ENCODE measurements around the gene IRX6. TPM values are rescaled to one million over a fixed set of nuclear protein-coding genes. Genes with fewer than 3 reads are reported as not detected.
A peak's percentile ranks its signal among the peaks of the same experiment; 100 is the strongest.

IRX6 gene
- total and polyA plus RNA-seq, 8 donors: 0.10 TPM; not detected in 7

DNA sequence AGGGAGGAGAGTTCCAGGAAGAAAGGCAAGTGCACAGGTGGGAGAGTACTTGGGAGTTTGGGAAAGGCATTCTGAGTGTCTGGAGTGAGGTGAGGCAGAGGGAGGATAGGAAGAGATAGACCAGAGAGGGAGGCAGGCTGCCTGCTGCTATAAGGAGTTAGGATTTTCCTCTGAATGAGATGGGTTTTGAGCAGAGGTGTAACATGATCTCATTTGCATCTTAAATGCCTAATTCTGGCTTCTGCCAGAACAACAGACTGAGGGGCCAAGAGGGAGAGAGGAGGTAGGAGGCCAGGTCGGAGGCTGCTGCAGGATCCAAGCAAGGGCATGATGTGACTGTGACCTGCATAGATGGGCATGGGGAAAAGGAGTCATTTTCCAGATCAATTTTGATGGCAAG lies 31.5 kb upstream of the IRX6 start:
- Histone ChIP-seq H3K27me3 (peaks cover 0 to 4% (median 0%) of the 10 kb centered on the region in 3 donors), H3K9me3 (peaks cover 0 to 20% (median 13%) of the 10 kb centered on the region in 4 donors), H3K27ac (no peak overlapping the region), H3K36me3 (no peaks in the 10 kb centered on the region), H3K4me1 (no peaks in the 10 kb centered on the region), H3K4me3 (no peak overlapping the region)
- TF ChIP-seq, protein P1, sequence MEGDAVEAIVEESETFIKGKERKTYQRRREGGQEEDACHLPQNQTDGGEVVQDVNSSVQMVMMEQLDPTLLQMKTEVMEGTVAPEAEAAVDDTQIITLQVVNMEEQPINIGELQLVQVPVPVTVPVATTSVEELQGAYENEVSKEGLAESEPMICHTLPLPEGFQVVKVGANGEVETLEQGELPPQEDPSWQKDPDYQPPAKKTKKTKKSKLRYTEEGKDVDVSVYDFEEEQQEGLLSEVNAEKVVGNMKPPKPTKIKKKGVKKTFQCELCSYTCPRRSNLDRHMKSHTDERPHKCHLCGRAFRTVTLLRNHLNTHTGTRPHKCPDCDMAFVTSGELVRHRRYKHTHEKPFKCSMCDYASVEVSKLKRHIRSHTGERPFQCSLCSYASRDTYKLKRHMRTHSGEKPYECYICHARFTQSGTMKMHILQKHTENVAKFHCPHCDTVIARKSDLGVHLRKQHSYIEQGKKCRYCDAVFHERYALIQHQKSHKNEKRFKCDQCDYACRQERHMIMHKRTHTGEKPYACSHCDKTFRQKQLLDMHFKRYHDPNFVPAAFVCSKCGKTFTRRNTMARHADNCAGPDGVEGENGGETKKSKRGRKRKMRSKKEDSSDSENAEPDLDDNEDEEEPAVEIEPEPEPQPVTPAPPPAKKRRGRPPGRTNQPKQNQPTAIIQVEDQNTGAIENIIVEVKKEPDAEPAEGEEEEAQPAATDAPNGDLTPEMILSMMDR (IDR thresholded peaks at IDR 0.05): no peak
- TF ChIP-seq EP300 (IDR thresholded peaks at IDR 0.05) (no peak), POLR2AphosphoS5 (IDR thresholded peaks at IDR 0.05) (no peak), POLR2A (IDR thresholded peaks at IDR 0.05) (no peak)
- WGBS, 5 donors: 40 to 74% (median 59%) methylated on average over 1 of the region's 1 CpG
- intact Hi-C loops (cut with DNase I; ENCODE audit: low total_unique reads): no loop called here
- no peak for DNase-seq

GRCh38 chr16:55294129-55294528 lies 29.9 kb upstream of the IRX6 start:
- TF ChIP-seq, protein P1 (IDR thresholded peaks at IDR 0.05): no peak
- no peak for TF ChIP-seq EP300 (IDR thresholded peaks at IDR 0.05)
- TF ChIP-seq POLR2A (IDR thresholded peaks at IDR 0.05): no peak
- no peak for TF ChIP-seq POLR2AphosphoS5 (IDR thresholded peaks at IDR 0.05)
- no peaks in the 10 kb centered on the region for H3K36me3 ChIP-seq
- H3K27me3 ChIP-seq: peaks cover 0 to 17% (median 0%) of the 10 kb centered on the region in 3 donors
- no peak overlapping the region for H3K27ac ChIP-seq
- peaks cover 0 to 7% (median 3%) of the 10 kb centered on the region in 4 donors for H3K9me3 ChIP-seq
- H3K4me3 ChIP-seq: no peak overlapping the region
- 77 to 83% (median 80%) methylated on average over 4 of the region's 4 CpGs for WGBS, 5 donors
- intact Hi-C loops (cut with DNase I; ENCODE audit: low total_unique reads): no loop called here
- no peak for DNase-seq
- H3K4me1 ChIP-seq: no peaks in the 10 kb centered on the region

DNA sequence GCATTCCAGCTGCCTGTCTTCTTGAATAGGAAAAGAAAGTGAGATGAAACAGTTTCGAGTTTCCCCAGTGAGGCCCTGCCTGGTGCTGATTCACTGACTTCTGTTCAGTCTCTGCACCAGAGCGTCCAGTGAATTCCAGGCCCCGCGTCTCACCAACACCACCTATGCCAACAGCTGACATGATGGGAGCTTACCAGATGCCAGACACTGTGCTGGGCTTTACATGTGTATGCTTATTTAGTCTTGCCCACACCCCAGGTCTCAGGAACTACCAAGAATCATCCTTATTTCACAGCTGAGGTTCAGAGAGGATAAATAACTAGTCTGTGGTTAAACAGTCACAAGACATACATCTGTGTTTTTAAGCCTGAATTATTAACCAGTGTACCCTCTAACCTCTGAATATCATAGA lies 29.1 kb upstream of the IRX6 start:
- H3K4me3 ChIP-seq: no peak overlapping the region
- WGBS, 5 donors: 46 to 71% (median 58%) methylated on average over 4 of the region's 4 CpGs
- peaks cover 0 to 25% (median 0%) of the 10 kb centered on the region in 3 donors for H3K27me3 ChIP-seq
- intact Hi-C loops (cut with DNase I; ENCODE audit: low total_unique reads): no loop called here
- H3K9me3 ChIP-seq: no peaks in the 10 kb centered on the region
- H3K27ac ChIP-seq: no peak overlapping the region
- no peaks in the 10 kb centered on the region for H3K36me3 ChIP-seq
- peak in 1 of 2 donors; percentile 18 for DNase-seq
- TF ChIP-seq EP300 (IDR thresholded peaks at IDR 0.05) (no peak), POLR2A (IDR thresholded peaks at IDR 0.05) (no peak), POLR2AphosphoS5 (IDR thresholded peaks at IDR 0.05) (no peak)
- TF ChIP-seq, protein P1 (IDR thresholded peaks at IDR 0.05): no peak
- H3K4me1 ChIP-seq: no peaks in the 10 kb centered on the region

GRCh38 chr16:55297062-55297909 lies 26.7 kb upstream of the IRX6 start:
- no peaks in the 10 kb centered on the region for H3K36me3 ChIP-seq
- no peak overlapping the region for H3K27ac ChIP-seq
- no peak for DNase-seq
- H3K9me3 ChIP-seq: no peaks in the 10 kb centered on the region
- no peak overlapping the region for H3K4me3 ChIP-seq
- no peaks in the 10 kb centered on the region for H3K4me1 ChIP-seq
- H3K27me3 ChIP-seq: peaks cover 0 to 47% (median 3%) of the 10 kb centered on the region in 3 donors
- TF ChIP-seq POLR2A (IDR thresholded peaks at IDR 0.05) (no peak), EP300 (IDR thresholded peaks at IDR 0.05) (no peak), POLR2AphosphoS5 (IDR thresholded peaks at IDR 0.05) (no peak)
- TF ChIP-seq, protein P1 (IDR thresholded peaks at IDR 0.05): no peak
- intact Hi-C loops (cut with DNase I; ENCODE audit: low total_unique reads): no loop called here
- WGBS, 5 donors: 71 to 80% (median 77%) methylated on average over 10 of the region's 10 CpGs

Measured in stomach (tissue), 9 donors.